Measurements from ENCODE around the gene SYT15.

GRCh38 chr10:46543466-46544377, 35.2 kb upstream of the SYT15 start:
- no peak for TF ChIP-seq CTCF (conservative IDR thresholded peaks at IDR 0.05; ENCODE audit: low read length)
- no peak for TF ChIP-seq EZH2phosphoT487 (IDR thresholded peaks at IDR 0.05; ENCODE audit: borderline replicate concordance)
